HG03439 (cell line): ENCODE data around the gene LYPD5.
"Not testable (repeated sequence)": the region's sequence is repeated elsewhere in the genome, so short reads cannot be mapped to it uniquely, and the experiment has no call there.

Experiments
- ATAC-seq: cut with Tn5 transposase; IDR thresholded peaks from one replicate; pipeline ENCODE4 v1.9.1; 2021; ENCODE audit warnings: mild to moderate bottlenecking, moderate library complexity; ENCODE audit not compliant: unreplicated experiment

LYPD5 gene

DNA sequence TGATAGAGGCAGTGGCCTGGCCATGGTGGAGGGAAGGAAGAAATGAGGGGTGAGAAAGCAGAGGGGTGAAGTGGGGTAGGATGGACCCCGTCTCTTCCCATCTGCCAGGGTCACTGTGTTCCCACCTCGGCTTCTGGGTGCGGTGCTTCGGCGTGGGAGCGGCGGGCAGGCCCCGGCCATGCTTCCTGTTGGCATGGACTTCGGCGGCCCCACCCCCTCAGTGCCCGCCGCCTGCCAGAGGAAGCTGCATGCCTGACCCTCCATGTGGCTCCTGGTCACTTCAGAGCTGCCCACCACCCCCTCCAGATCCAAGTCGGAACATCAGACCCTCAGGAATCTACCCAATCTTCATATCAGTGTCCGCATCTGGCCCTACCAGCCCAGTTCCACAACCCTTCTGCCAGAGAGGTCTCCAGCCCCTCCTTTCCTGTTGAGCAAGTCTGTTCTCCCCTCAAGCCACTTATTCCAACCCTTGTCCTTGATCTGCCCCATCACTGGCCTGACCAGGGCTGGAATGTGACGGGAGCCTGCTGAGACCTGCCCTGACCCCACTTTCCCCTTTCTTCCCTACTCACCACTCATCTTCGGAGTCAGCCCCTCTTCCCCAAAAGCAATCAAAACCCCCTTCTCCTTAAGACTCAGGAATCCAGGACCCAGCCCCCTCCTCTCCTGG is 23.0 kb downstream of the LYPD5 start:
- no peak for ATAC-seq

DNA sequence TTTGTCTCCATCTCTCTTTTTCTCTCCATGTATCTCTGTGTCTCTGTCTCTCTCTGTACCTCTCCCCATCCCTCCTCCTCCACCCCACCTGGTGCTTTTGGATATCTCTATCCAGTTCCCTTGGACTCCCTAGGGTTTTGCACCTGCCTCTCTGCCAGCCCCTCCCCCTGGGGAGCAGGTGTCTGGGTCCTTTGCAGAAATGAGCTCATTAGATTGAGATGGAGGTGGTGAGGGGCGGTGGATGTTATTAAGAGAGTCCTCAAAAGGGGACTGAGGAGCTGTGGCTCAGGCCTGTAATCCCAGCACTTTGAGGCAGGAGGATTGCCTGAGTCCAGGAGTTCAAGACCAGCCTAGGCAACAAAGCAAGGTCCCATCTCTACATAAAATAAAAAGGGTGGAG is 23.6 kb downstream of the LYPD5 start:
- ATAC-seq = no peak

DNA sequence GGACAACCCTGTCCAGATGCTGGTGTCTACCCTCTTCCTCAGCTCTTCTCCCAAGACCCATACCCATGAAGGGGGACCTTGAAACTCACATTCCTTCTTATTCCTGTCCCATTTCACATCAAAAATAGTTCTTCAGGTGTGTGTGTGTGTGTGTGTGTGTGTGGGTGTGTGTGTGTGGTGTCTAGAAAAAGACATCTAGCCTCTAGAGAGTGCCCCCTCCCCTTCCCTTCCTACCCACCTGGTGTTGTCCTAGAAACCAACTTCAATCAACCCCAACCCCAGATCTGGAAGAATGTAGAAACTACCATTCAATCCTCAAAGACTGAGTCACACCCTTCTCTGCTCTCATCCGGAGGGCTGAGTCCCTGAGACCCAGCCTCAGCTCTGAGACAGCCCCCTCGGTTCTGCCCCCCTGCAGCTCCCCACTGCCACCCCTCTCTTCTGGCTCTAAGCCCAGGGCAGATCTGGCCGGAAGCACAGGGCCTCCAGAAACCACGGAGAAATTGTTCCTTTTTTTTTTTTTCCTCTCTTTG is 25.0 kb downstream of the LYPD5 start:
- ATAC-seq = no peak

DNA sequence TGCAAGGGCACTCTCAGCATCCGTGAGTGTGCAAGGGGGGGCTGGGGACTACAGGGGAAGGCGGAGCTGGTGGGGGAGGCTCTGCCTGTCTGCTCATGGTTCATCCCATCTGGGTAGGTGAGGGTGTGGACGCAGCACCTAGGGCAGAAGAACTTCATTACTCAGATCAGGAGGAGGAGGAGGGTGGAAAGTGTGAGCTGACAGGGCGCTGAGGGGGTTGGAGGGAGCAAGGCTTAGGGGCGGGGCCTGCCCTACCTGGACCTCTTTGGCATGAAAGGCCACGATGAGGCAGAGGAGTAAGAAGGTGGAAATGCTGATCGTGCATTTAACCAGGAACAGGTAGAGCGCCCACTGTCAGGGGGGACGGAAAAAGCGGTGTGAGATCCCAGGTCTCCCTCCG is 26.0 kb downstream of the LYPD5 start:
- ATAC-seq = no peak

DNA sequence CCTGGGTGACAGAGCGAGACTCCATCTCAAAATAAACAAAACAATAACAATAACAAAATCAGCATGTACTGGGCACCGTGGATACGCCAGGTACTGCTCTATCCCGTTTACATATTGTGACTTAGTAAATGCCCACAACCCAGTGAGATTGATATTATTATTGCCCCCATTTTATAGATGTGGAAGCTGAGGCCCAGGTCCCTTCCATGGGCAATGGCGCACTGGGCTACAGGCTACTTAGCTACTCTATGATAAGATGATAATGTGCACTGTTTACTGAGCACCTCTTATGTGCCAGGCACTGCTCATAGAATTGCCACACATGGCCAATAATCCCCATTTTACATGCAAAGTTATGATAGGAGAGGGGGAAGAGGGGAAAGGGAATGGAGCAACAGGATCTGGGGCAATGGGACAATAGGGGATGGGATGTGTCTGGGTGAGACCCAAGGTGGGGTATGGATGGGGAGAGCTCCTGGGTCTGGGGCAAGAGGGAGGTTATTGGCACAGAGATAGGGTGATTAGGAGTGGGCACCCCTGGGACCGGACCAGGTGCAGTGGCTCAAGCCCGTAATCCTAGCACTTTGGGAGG is 26.9 kb downstream of the LYPD5 start:
- no peak for ATAC-seq

DNA sequence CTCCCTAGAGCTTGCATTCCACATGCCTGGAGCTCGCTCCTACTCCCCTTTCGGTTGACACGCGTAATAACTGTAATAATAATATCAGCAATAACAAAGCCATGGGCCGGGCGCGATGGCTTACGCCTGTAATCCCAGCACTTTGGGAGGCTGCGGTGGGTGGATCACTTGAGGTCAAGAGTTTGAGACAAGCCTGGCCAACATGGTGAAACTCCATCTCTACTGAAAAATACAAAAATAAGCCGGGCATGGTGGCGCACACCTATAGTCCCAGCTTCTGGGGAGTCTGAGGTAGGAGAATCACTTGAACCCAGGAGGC is 27.3 kb downstream of the LYPD5 start:
- not testable (repeated sequence) for ATAC-seq

DNA sequence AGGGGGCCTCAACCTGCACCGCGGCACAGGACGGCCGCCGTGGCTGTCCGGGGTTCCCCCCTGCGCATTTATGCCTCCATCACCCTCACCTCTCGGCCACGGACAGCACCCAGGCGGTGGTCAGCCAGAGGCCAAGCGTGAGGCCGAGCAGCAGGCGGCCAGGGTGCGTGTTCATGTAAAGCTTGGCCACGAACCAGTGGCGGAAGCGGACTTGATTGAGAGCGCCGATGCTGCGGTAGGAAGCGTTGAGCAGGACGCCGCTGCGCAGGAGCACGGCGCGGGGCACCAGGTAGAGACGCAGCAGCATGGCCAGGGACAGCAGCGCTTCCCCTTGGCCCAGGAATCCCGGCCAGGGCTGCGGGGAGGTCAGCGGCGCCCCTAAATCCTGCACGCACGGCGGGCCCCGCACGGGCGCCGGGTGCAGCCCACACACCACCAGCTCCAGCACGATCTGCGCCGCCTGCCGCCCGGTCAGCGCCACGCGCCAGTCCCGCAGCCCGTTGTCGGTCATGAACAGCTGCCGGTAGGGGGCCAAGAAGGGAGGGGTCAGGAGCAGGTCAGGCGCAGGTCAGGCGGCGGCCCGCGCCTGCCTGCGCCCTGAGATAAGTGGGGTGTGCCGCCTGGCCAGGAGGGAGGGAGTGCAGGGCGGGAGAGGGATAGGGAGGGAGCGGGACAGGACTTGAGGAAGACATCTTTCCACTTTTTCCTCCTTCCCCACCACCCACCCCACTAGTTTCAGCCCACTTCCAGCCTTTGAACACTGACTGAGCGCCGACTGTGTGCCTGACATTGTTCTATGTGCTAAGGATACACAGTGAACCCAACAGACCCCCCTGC is 27.9 kb downstream of the LYPD5 start:
- ATAC-seq = no peak

DNA sequence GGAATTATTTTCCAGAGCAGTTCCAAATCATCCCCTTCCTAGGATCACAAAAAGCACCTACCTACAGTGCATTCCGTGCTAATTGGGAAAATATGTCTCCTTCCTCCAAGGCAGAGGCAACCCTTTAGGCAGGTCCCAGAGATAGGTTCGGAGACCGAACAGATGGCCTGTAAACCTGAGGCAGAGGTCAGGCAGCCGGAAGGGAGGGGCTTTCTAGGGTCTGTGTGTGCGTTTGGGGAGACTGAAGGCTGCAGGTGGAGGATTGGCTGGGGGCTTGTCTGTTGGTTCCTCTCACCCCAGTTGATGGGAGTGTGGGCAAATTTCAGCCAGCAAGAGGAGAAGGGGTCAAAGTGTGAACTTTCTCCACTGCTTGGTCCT is 28.5 kb downstream of the LYPD5 start:
- no peak for ATAC-seq

DNA sequence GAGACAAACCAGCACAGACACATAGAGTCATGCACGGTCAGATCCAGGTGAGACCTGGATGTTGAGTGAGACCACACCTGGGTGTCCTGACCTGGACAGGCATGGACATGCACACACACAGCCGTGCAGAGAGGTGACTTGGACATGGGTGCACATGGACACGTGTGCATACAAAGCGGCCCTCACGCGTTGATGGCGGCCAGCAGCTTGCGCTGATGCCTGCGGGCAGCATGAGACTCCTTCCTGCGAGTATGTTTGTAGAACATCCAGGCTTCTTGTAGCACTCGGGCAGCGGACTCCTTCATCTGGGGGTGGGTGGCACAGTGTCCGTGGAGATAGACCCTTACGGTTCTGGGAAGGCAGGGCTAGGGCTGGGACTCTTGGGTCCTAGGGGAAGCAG is 33.0 kb downstream of the LYPD5 start:
- ATAC-seq = no peak

DNA sequence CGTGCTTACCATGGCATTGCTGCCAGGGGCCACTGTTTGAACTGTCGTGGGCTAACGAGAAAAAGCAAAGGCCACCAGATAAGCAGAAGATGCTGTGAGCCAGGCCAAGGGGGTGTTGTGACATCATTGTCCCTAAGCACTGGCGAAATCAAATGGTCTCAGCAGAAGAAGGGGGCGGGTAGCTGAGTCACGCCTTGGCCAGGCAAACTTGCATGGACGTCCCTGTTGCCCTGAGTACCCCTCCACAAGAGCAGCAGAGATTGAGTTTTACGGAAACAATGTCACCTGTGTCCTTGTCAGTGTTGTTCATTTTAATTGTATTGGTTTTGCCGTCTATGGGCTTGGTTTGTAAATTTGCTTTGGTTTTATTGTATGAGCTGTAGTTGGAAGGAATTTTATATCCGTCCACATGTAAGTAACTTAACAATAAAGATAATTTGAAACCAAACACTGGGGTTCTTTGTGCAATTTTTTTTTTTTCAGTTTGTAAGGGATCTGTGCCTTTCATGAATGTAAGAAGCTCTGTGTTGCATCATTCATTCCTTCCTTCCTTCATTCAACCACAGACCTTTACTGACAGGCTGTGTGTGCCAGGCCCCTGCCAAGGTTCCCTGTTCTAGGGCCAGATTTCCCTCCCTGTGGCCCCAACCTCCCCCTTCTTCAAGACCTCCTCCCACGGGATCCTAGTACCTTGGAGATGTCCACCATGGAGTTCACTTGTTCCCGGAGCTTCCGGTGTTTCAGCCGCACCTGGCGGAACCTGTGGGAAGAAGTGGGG is 33.8 kb downstream of the LYPD5 start:
- ATAC-seq = no peak

DNA sequence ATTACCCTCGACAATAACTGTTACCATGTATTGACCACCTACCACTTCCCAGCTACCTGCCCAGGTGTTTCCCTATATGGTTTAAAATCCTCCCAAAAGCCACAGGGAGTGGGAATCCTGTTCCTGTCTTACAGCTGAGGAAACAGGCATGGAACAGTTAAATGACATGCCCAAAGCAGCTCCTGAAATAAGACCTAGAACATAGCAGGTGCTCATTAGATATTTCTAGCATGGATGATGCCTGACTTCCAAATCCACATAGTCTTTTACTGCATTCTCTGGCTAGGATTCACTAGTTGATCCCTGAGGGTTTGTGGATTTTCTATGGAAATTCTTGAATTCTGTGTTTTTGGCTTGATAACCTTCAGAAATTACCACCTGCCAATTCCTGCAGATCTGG is 34.4 kb downstream of the LYPD5 start:
- no peak for ATAC-seq

DNA sequence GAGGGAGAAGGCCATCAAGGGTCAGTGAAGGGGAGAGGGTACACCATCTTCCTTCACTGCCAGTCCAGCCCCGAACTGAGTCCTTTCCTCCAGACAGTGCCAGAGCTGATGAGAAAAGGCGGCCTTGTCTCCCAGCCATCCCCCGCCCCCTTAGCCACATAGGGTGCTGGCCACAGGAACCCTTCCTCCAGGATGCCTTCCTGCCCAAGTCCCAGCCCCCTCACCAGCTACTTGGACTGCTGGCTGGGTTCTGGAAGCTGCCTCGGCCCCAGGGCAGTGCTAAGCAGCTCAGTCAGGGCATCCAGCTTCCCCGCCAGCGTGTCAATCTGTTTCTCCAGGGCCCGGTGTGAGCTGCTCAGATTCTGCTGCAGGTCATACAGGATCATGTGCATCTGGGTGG is 34.9 kb downstream of the LYPD5 start:
- no peak for ATAC-seq

DNA sequence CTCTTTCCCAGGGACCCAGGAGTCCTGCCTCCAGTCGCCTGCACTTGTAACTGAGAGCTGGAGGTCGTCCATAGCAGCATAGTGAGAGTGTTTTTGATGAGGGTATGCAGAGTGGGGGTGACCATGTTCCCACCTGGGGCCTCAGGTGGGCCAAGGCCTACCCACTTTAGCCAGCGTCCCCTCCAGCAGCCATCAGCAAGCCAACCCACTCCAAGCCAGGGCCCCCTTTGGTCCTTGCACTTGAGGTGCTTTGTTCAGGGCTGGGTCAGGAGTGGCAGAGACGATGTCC is 35.5 kb downstream of the LYPD5 start:
- no peak for ATAC-seq

DNA sequence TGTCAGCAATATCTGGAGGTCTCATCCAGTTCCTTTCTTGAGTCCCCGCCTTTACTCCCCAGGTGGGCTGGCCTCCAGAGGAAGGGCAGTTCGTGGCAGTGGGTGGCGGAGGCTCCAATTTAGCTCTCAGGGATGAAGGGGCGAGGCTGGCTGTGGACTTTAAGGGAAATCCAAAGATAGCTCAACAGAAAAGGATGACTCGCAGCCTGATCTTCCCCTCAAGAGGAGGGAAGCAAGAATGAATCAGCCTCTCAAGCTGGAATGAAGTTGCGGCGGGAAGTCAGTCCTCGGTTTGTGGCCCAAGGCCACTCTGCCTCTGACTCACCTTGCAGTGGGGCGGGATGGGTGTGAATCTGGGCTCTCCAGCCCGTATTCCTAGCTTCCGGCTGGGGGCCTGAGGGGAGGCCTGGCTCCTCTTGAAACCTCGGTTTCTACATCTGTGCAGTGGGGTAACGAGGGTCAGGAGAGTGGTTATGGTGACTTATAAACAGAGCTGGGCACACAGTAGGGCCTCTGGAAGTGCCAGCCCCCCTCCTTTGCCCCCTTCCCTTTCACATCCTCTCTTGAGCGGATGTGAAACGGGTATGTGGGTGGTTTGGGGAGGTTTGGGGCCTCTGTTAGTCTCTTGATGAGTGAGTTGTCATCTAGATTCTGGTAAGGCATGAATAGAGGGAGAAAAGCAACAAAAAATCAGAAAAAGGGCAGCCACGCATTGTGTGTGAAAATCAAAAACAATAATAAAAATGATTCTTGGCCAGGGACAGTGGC is 37.0 kb downstream of the LYPD5 start:
- ATAC-seq = peak; percentile 62

DNA sequence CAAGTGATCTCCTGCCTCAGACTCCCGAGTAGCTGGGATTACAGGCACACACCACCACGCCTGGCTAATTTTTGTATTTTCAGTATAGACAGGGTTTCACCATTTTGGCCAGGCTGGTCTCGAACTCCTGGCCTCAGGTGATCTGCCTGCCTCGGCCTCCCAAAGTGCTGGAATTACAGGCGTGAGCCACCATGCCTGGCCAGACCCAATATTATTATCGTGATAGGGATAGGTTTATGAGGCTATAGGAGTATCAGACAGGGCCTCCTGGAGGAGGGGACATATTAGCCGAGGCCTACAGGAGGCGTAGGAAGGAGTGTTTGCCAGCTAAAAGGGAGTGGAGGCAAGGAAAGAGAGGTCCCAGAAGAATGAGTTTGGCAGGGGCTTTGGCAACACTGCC is 37.6 kb downstream of the LYPD5 start:
- not testable (repeated sequence) for ATAC-seq

DNA sequence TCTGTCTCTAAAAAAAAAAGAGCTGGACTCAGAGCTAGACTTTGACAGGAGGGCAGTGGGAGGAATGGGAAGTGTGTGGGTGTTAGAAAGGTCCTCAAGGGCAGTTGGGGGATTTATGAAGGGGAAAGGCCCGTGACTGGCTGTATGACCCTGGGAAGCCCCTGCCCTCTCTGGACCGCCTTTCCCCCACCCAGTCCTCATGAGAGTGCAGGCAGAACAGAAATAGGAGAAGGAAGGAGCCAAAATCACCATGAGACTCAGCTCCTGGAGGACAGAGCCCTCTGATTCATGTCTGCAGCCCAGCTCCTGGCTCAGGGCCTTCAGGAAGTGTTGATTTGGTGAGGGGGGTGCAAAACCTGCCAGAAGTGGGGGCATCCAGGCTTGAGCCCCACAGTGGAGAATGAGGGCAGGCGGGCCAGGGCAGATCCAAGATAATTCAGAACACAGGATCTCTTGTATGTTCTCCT is 38.7 kb downstream of the LYPD5 start:
- ATAC-seq = no peak

DNA sequence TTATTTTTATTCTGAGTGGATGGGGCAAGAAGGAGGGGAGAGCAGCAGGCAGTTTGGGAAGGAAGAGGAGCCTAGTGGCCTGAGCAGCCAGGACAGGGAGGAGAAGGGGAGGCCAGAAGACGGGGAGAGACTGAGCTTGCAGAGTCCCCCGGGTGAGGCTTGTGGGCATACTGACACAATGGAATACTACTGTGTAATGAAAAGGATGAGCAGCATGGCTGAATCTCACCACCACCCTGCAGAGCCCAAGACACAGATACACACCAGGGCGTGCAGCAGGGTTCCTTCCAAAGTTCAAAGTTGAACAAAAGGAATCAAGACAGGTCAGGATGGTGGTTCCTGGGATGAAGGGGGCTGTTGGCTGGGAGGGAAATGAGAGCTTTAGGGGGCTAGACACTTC is 39.4 kb downstream of the LYPD5 start:
- ATAC-seq = no peak

DNA sequence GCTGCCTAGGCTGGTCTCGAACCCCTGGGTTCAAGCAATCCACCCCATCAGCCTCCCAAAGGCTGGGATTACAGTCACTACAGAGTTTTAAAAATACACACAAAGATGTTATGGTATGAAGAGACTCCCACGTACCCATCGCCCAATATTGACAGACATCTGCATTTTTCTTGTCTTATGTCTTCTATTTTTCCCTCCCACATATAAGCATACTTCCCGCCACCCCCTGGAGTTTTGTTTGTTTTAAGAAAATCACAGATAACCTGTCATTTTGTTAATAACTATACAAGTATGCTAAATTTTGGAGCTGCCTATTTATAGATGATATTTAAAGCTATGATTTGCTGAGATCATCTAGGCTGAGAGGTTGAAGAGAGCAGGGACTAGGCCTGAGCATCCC is 41.3 kb downstream of the LYPD5 start:
- no peak for ATAC-seq

DNA sequence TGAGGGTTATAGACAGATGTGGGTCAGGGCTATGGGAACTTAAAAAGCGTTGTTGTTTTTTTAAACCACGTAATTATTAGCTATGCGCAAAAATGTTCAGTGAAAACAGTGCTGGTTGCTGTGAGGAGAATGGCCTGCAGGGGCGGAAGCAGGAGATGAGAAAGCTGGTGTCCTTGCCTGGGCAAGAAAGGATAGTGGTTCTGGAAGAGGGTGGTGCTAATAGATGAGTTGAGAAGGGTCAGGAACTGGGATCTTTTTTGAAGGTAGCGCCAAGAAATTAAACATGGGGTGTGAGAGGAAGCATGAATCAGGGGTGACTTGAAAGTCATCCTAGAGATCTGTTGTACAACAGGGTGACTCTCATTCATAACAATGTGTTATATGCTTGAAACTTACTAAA is 42.7 kb downstream of the LYPD5 start:
- no peak for ATAC-seq

DNA sequence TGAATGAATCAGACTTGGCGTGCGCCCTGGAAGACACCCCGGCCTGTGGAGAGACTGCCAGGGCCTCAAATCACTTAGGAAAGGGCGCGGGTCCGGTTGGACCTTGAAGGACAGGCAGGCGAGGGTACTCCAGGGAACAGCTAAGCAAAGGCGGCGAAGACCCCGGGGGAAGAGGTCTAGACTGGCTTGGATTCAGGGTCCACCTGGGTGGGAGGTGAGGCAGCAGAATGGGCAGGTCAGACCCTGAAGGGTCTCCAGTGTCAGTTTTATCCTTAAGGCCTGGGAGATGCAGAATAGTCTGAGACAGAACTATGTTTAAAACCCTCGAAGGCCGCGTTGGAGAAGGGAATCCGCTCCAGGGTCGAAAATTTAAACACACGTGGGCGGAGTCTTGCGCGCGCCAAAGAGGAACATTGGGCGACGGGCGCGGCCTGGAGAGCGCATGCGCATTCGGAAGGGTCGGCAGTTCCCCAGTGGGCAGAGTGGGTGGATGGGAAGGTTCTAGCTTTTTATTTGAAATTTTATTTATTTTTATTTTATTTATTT is 46.9 kb downstream of the LYPD5 start:
- ATAC-seq = peak; percentile 28
